LNCaP clone FGC (cell line): Measurements from ENCODE around the gene SFXN1.

Source experiments
- DNase-seq: peaks from one replicate; pipeline ENCODE4 v3.0.0-alpha.2; 2011; ENCODE audit warnings: low read depth
- H3K4me3 ChIP-seq: 2 replicates; pipeline ENCODE4 v1.5.1; 2011; ENCODE audit warnings: mild to moderate bottlenecking, low read depth, low read length, control low read depth
- CTCF ChIP-seq: IDR thresholded peaks from 2 replicates; pipeline ENCODE4 v1.5.1; 2012; ENCODE audit warnings: mild to moderate bottlenecking; ENCODE audit not compliant: control insufficient read depth, insufficient read depth; ENCODE audit errors: extremely low read depth

Gene SFXN1

DNA sequence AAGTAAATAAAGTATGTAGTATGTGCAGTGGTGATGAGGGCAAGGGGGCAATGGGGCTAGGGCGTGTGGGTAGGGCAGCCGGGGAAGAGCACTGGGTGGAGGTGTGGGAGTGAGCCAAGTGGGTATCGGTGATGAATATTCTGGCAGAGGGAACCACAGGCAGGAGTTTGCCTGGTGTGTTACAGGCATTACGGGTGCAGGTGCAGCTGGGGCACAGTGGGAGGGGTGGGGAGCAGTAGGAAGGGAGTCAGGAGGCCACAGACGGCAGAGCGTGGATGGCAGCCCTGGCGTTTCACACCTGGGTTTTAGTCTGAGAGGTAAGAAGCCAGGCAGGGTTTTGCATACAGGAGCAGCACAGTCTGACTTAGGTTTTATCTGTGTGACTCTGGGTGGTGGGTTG, 35.4 kb downstream of the SFXN1 start:
- H3K4me3 ChIP-seq, result no peak overlapping the region
- no peak for DNase-seq
- TF ChIP-seq CTCF, result no peak

- H3K4me3 ChIP-seq, result no peak overlapping the region
- DNase-seq, result no peak
- TF ChIP-seq CTCF, result no peak
These were observed 38.8 kb downstream of the SFXN1 start for GRCh38 chr5:175516933-175517823.

DNA sequence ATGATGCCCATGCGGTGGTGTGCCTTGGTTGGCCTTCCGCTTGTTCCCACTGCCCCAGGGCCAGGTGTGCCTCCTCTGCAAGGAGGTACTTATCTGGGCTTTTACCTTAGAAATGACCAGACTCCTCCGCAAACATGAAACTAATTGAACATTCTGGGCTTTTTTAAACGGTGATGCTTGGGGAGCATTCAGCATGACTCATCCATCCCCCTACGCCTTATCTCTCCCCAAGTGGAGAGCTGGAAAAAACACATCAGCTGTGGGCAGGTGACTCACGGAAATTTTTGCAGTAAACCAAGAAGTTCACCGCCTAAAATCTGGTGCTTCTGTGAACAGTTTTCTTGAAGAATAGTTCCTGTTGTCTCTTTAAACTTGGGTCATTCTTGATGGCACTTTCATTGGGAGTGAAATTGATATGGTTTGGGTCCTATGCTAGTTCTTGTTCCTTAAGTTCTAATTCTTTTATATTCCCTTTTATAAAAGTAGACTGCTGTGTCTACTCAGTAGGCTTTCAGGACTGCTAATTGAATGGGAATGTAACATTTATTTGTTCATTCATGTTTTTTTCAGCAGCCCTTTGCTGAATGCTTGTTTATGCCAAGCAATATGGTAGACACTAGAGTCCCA, 39.6 kb downstream of the SFXN1 start:
- no peak for DNase-seq
- no peak overlapping the region for H3K4me3 ChIP-seq
- TF ChIP-seq CTCF, result no peak

GRCh38 chr5:175519006-175519405, 40.6 kb downstream of the SFXN1 start:
- H3K4me3 ChIP-seq, result no peak overlapping the region
- TF ChIP-seq CTCF, result no peak
- DNase-seq, result no peak

- no peak overlapping the region for H3K4me3 ChIP-seq
- TF ChIP-seq CTCF, result no peak
These were observed 42.0 kb downstream of the SFXN1 start for GRCh38 chr5:175520321-175520720.

DNA sequence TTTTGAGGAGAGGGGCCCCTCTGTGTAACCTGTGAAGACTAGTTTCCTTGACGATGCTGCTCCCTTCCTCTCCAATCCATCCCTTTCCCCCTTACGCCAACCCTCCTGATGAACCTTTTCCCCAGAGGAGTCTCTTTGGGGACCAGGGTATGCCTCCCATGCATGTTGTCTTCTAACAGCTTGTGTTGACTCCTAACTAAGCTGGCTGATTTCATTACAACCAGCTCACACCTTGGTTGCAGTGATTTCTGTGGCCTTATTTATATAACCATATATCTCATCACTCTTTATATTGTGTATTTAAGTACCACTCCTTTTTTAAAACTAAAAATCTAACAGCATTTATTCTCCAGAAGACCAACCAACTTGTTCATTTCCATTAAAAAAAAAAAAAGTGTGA, 42.5 kb downstream of the SFXN1 start:
- TF ChIP-seq CTCF, result no peak
- H3K4me3 ChIP-seq, result no peak overlapping the region

More at GRCh38 chr5:175520321-175520720, 42.0 kb downstream of the SFXN1 start:
- no peak for DNase-seq

More for the DNA sequence above, 42.5 kb downstream of the SFXN1 start:
- DNase-seq, result no peak
